Measurements from ENCODE around the gene TTC28. TPM values are rescaled to one million over a fixed set of nuclear protein-coding genes. Genes with fewer than 3 reads are reported as not detected.

TTC28 gene
- total and polyA plus RNA-seq, 2 donors (not counting 3 experiments of a cell fraction or from before 2014, with no cell fraction given): 16.5 to 51.1 TPM

DNA sequence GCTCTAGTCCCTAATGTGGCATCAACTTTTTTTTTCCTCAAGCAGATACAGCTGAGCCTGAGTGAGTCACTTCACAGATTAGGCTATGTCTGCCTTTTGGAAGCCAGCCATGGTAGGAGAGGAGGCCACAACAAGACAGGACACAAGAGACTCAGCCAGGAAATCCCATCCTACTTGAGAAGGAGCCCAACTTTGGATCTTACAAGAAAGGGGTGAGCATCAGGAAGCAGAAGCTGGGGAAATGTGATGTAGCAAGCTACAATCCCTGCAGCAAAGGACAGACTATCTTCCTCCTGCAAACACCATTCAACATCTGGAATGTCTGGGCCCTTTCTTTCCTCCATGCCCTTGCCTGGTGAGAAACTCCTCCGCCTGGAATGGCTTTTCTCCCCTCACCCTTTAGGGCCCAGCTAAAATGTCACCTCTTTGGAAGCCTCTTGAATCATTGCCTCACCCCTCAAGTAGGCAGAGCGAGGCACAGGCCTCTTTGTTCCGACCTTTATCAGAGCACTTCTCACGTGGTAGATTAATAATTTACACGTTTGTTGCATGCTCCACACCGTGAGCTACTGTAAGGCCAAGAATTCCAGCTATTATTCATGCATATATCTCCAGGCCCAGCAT, 604.2 kb downstream of the TTC28 start:
- TF ChIP-seq FOS (IDR thresholded peaks at IDR 0.05; ENCODE audit: borderline replicate concordance, insufficient read depth, low read length) (peak; percentile 61), EZH2 (IDR thresholded peaks at IDR 0.05; ENCODE audit: borderline replicate concordance, low read depth, low read length, severe bottlenecking) (no peak)
- CTCF ChIA-PET: interaction anchor here (0.9 to 1.4 kb wide), 2 partner anchors 23 to 56 kb away, joined by 3 to 7 read pairs; no protein-coding TSS in a partner anchor
- H4K20me1 ChIP-seq (replicated peaks; ENCODE audit: control insufficient read depth, extremely low read depth, insufficient read depth, low read length): no peaks in the 10 kb centered on the region
- peak; percentile 49 for FAIRE-seq
- no TSS peak for BruUV-seq (replicated peaks)
- no peaks in the 10 kb centered on the region for H3K4me1 ChIP-seq (ENCODE audit: control insufficient read depth, extremely low read depth, insufficient read depth, low read length)
- dilution Hi-C loops (cut with MboI; ENCODE audit: extremely low pct_ligation_motif_present, low sequenced_read_pairs) (no loop called here), intact Hi-C loops (cut with micrococcal nuclease) (no loop called here)
- no peak overlapping the region for H3K4me3 ChIP-seq (replicated peaks in 1 of 3; ENCODE audit: insufficient read depth in 1 of 3, low read depth in 1 of 3, low read length in 3 of 3)
- no peaks in the 10 kb centered on the region for H3K79me2 ChIP-seq (ENCODE audit: control insufficient read depth, insufficient read depth, low read length)
- no peak overlapping the region for H3K9ac ChIP-seq (replicated peaks; ENCODE audit: extremely low read depth, insufficient read depth, low read length)
- H3K27ac ChIP-seq (ENCODE audit: insufficient read depth, low read depth, low read length): no peak overlapping the region
- H3K27me3 ChIP-seq (ENCODE audit: control insufficient read depth in 2 of 2, insufficient read depth in 2 of 2, low read length in 2 of 2): no peaks in the 10 kb centered on the region
- DNase-seq (ENCODE audit: low read depth, low spot score): peak; percentile 54
- H3K9me3 ChIP-seq (replicated peaks; ENCODE audit: control insufficient read depth, insufficient read depth, low read length): no peaks in the 10 kb centered on the region
- POLR2A ChIA-PET: no interaction called here
- H3K36me3 ChIP-seq (ENCODE audit: control insufficient read depth in 2 of 2, extremely low read depth in 1 of 2, insufficient read depth in 2 of 2, low read length in 2 of 2): peaks cover 0 to 2% of the 10 kb centered on the region in 2 experiments
- H3K4me2 ChIP-seq (ENCODE audit: insufficient read depth, low read length): no peak overlapping the region
- H3K9me1 ChIP-seq (replicated peaks; ENCODE audit: control insufficient read depth, extremely low read depth, insufficient read depth, low read length): no peaks in the 10 kb centered on the region
- H2AFZ ChIP-seq (ENCODE audit: low read depth, low read length): no peak overlapping the region

DNA sequence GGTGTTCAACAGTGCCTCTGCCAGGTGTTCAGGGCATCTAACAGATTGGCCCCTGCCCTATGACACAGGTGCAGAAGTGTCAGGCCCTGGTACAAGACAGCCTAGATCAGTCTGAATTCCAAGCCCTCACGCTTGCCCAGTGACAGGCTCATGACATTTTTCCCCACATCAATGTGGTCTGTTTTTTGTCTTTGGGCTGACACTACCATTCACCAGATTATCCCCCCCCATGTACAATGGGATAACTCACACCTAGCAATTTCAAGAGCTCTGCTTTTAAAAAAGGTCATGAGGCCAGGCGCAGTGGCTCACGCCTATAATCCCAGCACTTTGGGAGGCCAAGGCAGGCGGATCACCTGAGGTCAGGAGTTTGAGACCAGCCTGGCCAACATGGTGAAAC, 605.1 kb downstream of the TTC28 start:
- BruUV-seq (replicated peaks): no TSS peak
- POLR2A ChIA-PET: no interaction called here

More for the DNA sequence above, 605.1 kb downstream of the TTC28 start:
- Histone ChIP-seq H3K9ac (replicated peaks; ENCODE audit: extremely low read depth, insufficient read depth, low read length) (no peak overlapping the region), H3K4me3 (replicated peaks in 1 of 3; ENCODE audit: insufficient read depth in 1 of 3, low read depth in 1 of 3, low read length in 3 of 3) (no peak overlapping the region), H3K9me1 (replicated peaks; ENCODE audit: control insufficient read depth, extremely low read depth, insufficient read depth, low read length) (no peaks in the 10 kb centered on the region), H3K79me2 (ENCODE audit: control insufficient read depth, insufficient read depth, low read length) (no peaks in the 10 kb centered on the region), H3K4me2 (ENCODE audit: insufficient read depth, low read length) (no peak overlapping the region), H3K27me3 (ENCODE audit: control insufficient read depth in 2 of 2, insufficient read depth in 2 of 2, low read length in 2 of 2) (no peaks in the 10 kb centered on the region), H4K20me1 (replicated peaks; ENCODE audit: control insufficient read depth, extremely low read depth, insufficient read depth, low read length) (no peaks in the 10 kb centered on the region), H3K9me3 (replicated peaks; ENCODE audit: control insufficient read depth, insufficient read depth, low read length) (no peaks in the 10 kb centered on the region), H3K27ac (ENCODE audit: insufficient read depth, low read depth, low read length) (no peak overlapping the region), H3K36me3 (ENCODE audit: control insufficient read depth in 2 of 2, extremely low read depth in 1 of 2, insufficient read depth in 2 of 2, low read length in 2 of 2) (peaks cover 0 to 2% of the 10 kb centered on the region in 2 experiments), H3K4me1 (ENCODE audit: control insufficient read depth, extremely low read depth, insufficient read depth, low read length) (no peaks in the 10 kb centered on the region), H2AFZ (ENCODE audit: low read depth, low read length) (no peak overlapping the region)
- FAIRE-seq (no peak), DNase-seq (ENCODE audit: low read depth, low spot score) (no peak)
- intact Hi-C loops (cut with micrococcal nuclease): no loop called here
- CTCF ChIA-PET: interaction anchor here (0.9 to 1.4 kb wide), 2 partner anchors 23 kb away, joined by 3 to 7 read pairs; no protein-coding TSS in a partner anchor
- dilution Hi-C loops (cut with MboI; ENCODE audit: extremely low pct_ligation_motif_present, low sequenced_read_pairs): no loop called here
- TF ChIP-seq MYC (IDR thresholded peaks at IDR 0.05; ENCODE audit: low read depth, low read length) (no peak), JUN (IDR thresholded peaks at IDR 0.05; ENCODE audit: borderline replicate concordance, insufficient read depth, insufficient read length, low read depth) (no peak), GATA2 (IDR thresholded peaks at IDR 0.05; ENCODE audit: insufficient read depth, insufficient read length, low read depth, low read length) (no peak), POLR2A (IDR thresholded peaks at IDR 0.05; ENCODE audit: low read depth, low read length) (no peak)
- TF ChIP-seq, protein P1, sequence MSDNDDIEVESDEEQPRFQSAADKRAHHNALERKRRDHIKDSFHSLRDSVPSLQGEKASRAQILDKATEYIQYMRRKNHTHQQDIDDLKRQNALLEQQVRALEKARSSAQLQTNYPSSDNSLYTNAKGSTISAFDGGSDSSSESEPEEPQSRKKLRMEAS (IDR thresholded peaks at IDR 0.05; ENCODE audit: insufficient read depth, insufficient read length): no peak

All from endothelial cell of umbilical vein (primary cell).